ENCODE measurements around the gene PODXL2.

The PODXL2 gene

GRCh38 chr3:127688416-127689265 is 59.7 kb downstream of the PODXL2 start:
- no peak for DNase-seq
- Mint-ChIP-seq H3K27ac (no peak overlapping the region), H3K4me1 (peaks cover 7% of the 10 kb centered on the region), H3K9me3 (no peaks in the 10 kb centered on the region), H3K36me3 (ENCODE audit: low read depth) (no peaks in the 10 kb centered on the region), H3K27me3 (no peaks in the 10 kb centered on the region), H3K4me3 (no peak overlapping the region)
- no peak for ATAC-seq

DNA sequence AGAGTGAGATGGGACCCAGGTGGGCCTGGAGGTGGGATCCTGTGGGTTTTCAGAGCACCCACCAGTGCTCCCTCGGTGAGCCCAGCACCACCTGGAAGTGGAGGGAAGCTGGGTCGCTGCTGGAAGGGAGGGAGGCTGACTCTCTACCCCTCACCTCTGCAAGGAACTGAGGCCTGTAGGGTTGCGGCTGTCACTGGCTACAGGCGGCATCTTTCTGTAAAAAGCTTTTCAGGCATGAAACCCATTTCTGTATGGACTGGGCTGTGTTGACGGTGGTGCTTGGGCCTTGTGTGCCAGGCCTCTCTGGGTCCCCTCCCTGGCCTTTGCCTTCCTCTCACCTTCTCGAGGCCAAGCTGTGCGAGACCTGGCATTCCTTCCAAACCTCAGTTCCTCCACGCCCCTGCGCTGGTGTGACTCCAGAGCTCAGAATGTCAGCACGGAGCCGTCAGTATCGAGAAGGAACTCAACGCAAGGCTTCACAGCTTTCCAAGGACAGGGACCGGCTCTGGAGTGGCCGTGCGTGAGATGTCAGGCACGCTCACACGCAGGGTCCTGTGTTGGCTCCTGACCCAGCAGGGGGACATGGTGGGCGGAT is 60.4 kb downstream of the PODXL2 start:
- no peaks in the 10 kb centered on the region for H3K36me3 Mint-ChIP-seq (ENCODE audit: low read depth)
- peaks cover 1% of the 10 kb centered on the region for H3K4me1 Mint-ChIP-seq
- no peak overlapping the region for H3K4me3 Mint-ChIP-seq

GRCh38 chr3:127690106-127690505 is 61.1 kb downstream of the PODXL2 start:
- H3K27ac Mint-ChIP-seq: no peak overlapping the region

More for the DNA sequence above, 60.4 kb downstream of the PODXL2 start:
- Mint-ChIP-seq H3K27me3 (no peaks in the 10 kb centered on the region), H3K27ac (no peak overlapping the region), H3K9me3 (no peaks in the 10 kb centered on the region)
- no peak for DNase-seq
- ATAC-seq: no peak

GRCh38 chr3:127690823-127691452 is 62.0 kb downstream of the PODXL2 start:
- H3K4me3 Mint-ChIP-seq: no peak overlapping the region
- H3K4me1 Mint-ChIP-seq: no peaks in the 10 kb centered on the region
- H3K36me3 Mint-ChIP-seq (ENCODE audit: low read depth): no peaks in the 10 kb centered on the region
- DNase-seq: no peak
- H3K27ac Mint-ChIP-seq: no peak overlapping the region
- no peaks in the 10 kb centered on the region for H3K9me3 Mint-ChIP-seq
- ATAC-seq: peak; percentile 42
- no peaks in the 10 kb centered on the region for H3K27me3 Mint-ChIP-seq

More at GRCh38 chr3:127690106-127690505, 61.1 kb downstream of the PODXL2 start:
- no peaks in the 10 kb centered on the region for H3K36me3 Mint-ChIP-seq (ENCODE audit: low read depth)
- no peaks in the 10 kb centered on the region for H3K27me3 Mint-ChIP-seq
- no peaks in the 10 kb centered on the region for H3K4me1 Mint-ChIP-seq
- no peak for ATAC-seq
- H3K4me3 Mint-ChIP-seq: no peak overlapping the region
- no peak for DNase-seq
- no peaks in the 10 kb centered on the region for H3K9me3 Mint-ChIP-seq

- DNase-seq (no peak), ATAC-seq (no peak)
- no peaks in the 10 kb centered on the region for H3K4me1 Mint-ChIP-seq
- H3K36me3 Mint-ChIP-seq (ENCODE audit: low read depth): no peaks in the 10 kb centered on the region
- H3K27ac Mint-ChIP-seq: no peak overlapping the region
- H3K27me3 Mint-ChIP-seq: no peaks in the 10 kb centered on the region
- H3K9me3 Mint-ChIP-seq: no peaks in the 10 kb centered on the region
- H3K4me3 Mint-ChIP-seq: no peak overlapping the region
Measured at GRCh38 chr3:127691489-127691888, 62.5 kb downstream of the PODXL2 start.

- H3K4me1 Mint-ChIP-seq: no peaks in the 10 kb centered on the region
Measured at GRCh38 chr3:127691974-127692373, 63.0 kb downstream of the PODXL2 start.

DNA sequence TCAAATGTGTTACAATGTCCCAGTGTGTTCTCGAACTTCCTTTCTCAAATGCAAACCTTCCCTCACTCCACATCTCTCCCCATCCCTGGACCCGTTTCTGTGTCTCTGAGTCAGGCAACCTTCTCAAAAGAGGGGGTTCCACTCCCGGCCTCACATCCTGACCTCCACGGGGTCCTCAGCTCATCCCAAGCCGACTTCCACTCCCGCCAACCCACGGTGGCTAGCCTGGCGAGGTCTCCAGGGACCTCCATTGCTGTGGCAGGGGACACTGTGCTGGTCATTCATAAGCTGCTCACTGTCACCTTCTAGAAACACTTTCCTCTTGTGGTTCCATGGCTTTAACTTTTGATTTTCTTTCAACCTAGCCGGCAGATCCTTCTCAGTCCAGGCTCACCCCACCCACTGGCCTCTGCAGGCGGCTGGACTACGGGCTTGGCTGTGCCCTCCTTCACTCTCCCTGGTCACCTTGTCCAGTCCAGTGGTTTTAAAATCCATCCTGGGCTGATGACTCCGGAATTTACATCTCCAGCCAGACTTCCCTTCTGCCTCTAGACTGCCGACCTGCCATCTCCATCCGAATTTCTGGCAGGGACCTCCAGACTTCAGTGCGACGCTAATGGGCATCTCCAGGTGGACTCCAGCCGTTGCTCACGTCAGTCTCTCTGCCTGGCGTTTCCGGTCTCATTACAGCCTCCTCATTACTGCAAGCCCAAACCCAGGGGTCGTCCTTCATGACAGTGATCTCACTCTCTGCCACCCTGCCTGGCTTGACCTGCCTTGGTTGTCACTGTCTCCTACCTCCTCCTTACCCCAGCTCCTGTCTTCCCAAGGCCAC is 63.7 kb downstream of the PODXL2 start:
- no peaks in the 10 kb centered on the region for H3K36me3 Mint-ChIP-seq (ENCODE audit: low read depth)
- no peak overlapping the region for H3K4me3 Mint-ChIP-seq
- DNase-seq: no peak
- no peaks in the 10 kb centered on the region for H3K27me3 Mint-ChIP-seq
- no peak overlapping the region for H3K27ac Mint-ChIP-seq
- peaks cover 3% of the 10 kb centered on the region for H3K4me1 Mint-ChIP-seq
- ATAC-seq: no peak
- no peaks in the 10 kb centered on the region for H3K9me3 Mint-ChIP-seq

More at GRCh38 chr3:127691974-127692373, 63.0 kb downstream of the PODXL2 start:
- H3K27ac Mint-ChIP-seq: no peak overlapping the region
- no peaks in the 10 kb centered on the region for H3K27me3 Mint-ChIP-seq
- DNase-seq: no peak
- H3K4me3 Mint-ChIP-seq: no peak overlapping the region
- no peaks in the 10 kb centered on the region for H3K36me3 Mint-ChIP-seq (ENCODE audit: low read depth)
- no peaks in the 10 kb centered on the region for H3K9me3 Mint-ChIP-seq
- ATAC-seq: no peak

DNA sequence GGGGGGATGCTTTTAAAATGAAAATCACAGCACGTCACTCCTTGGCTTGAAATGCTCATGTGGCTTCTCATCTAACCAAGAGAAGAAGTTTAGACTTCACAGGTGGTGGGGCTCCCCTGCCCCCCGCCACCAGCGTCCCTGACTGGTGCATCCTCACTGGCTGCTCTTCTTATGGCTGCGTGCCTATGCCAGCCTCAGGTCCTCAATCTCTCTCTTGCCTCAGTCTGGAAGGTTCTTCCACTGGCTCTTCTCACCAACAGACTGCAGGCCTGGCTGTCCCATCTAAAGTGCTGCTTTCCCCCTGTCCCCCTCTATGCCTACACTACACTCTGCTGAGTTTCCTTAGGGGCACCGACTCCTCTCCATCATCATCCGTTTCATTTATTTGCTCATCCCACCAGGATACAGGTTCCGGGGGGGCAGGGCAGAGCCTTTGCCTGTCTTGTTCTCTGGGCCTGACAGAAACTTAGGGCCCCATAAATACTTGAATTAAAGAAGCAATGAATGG is 64.4 kb downstream of the PODXL2 start:
- ATAC-seq (no peak), DNase-seq (no peak)
- no peak overlapping the region for H3K27ac Mint-ChIP-seq
- H3K36me3 Mint-ChIP-seq (ENCODE audit: low read depth): no peaks in the 10 kb centered on the region
- H3K4me1 Mint-ChIP-seq: peaks cover 3% of the 10 kb centered on the region
- H3K9me3 Mint-ChIP-seq: no peaks in the 10 kb centered on the region
- no peak overlapping the region for H3K4me3 Mint-ChIP-seq
- no peaks in the 10 kb centered on the region for H3K27me3 Mint-ChIP-seq

GRCh38 chr3:127694467-127695215 is 65.7 kb downstream of the PODXL2 start:
- Mint-ChIP-seq H3K27ac (no peak overlapping the region), H3K27me3 (no peaks in the 10 kb centered on the region), H3K4me3 (no peak overlapping the region), H3K9me3 (no peaks in the 10 kb centered on the region), H3K36me3 (ENCODE audit: low read depth) (no peaks in the 10 kb centered on the region), H3K4me1 (peaks cover 3% of the 10 kb centered on the region)
- DNase-seq (peak; percentile 39), ATAC-seq (peak; percentile 39)

GRCh38 chr3:127697551-127698240 is 68.7 kb downstream of the PODXL2 start:
- H3K4me1 Mint-ChIP-seq: peaks cover 3% of the 10 kb centered on the region
- ATAC-seq: peak; percentile 77

GRCh38 chr3:127698286-127698685 is 69.3 kb downstream of the PODXL2 start:
- Mint-ChIP-seq H3K36me3 (ENCODE audit: low read depth) (no peaks in the 10 kb centered on the region), H3K4me3 (no peak overlapping the region), H3K27ac (no peak overlapping the region), H3K4me1 (peaks cover 3% of the 10 kb centered on the region), H3K27me3 (no peaks in the 10 kb centered on the region), H3K9me3 (no peaks in the 10 kb centered on the region)
- no peak for ATAC-seq
- no peak for DNase-seq

More at GRCh38 chr3:127697551-127698240, 68.7 kb downstream of the PODXL2 start:
- no peak overlapping the region for H3K27ac Mint-ChIP-seq
- H3K4me3 Mint-ChIP-seq: no peak overlapping the region
- no peaks in the 10 kb centered on the region for H3K36me3 Mint-ChIP-seq (ENCODE audit: low read depth)
- no peaks in the 10 kb centered on the region for H3K9me3 Mint-ChIP-seq
- no peaks in the 10 kb centered on the region for H3K27me3 Mint-ChIP-seq
- DNase-seq: peak; percentile 37

DNA sequence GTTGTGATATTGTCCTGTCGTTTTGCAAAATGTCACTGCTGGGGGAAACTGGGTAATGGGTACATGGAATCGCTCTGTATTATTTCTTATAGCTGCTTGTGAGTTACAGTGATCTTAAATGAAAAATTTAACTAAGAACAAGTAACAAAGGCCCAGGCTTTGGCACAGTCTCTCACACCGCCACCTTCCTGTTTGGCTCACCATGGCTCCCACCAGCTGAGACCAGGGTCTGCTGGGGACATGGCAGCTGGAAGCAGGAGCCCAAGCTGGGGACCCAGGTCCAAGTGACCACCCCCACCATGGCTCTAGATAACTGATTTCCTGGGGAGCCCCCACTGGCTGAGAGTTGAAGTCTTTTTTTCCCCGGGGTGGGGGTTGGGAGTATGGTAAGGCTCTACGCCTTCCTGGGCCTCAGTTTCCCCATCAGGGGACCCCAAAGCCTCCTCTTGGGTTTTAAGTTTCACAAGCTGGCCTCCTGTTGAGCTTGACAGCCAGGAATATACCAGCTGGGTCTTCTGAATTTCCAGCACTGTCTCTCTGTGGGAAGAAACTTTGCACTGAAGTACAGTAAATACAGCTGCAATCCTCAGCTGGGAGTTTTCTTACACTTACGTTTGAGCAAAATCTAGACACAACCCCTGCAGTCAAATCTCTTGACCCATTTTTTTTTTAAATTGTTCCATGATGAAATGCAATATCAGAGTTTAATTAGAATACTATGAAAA is 69.9 kb downstream of the PODXL2 start:
- Mint-ChIP-seq H3K4me3 (no peak overlapping the region), H3K27ac (no peak overlapping the region), H3K9me3 (peaks cover 4% of the 10 kb centered on the region), H3K4me1 (peaks cover 3% of the 10 kb centered on the region), H3K36me3 (ENCODE audit: low read depth) (no peaks in the 10 kb centered on the region), H3K27me3 (no peaks in the 10 kb centered on the region)
- ATAC-seq (no peak), DNase-seq (no peak)
